Stimulated activated CD8-positive, alpha-beta memory T cell treated with anti-CD3 and anti-CD28 coated beads, Interleukin-4, amount 100 ng/mL, for 4 hours (primary cell): Measurements from ENCODE around the gene RTCA.
"Not testable (repeated sequence)": the region's sequence is repeated elsewhere in the genome, so short reads cannot be mapped to it uniquely, and the experiment has no call there.

Source experiments
- DNase-seq, 2 donors: peaks; one replicate each; pipeline ENCODE4 v3.0.0-alpha.2; 2020; ENCODE audit warnings: low read depth in 2 of 2, low spot score in 1 of 2

The RTCA gene

DNA sequence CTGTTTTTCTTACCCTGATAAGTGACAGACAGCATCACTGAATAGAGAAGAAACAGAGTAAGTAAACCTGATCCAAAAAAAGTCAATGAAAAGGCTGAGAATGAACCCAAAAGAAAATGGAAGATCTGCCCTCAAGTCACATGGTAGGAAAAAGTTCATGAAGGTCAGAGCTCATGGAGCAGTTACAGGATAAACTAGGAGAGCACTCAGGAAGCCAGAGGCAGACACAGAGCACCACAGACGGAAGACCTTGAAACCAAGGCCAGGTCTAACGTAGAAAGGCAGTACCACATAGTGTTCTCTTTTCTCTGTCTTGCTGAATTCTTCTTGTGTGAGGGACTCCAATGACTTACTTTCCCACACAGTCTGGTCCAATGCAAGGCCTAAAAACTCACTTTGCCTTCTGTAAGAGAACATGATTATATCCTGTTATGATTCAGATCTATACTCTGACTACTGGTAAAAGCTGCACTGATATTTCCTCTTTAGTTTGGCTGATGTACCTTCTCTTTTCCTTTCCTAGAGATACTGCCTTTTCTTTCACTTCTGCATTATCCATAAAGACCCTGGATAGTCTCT lies 40.8 kb downstream of the RTCA start:
- DNase-seq: no peak

DNA sequence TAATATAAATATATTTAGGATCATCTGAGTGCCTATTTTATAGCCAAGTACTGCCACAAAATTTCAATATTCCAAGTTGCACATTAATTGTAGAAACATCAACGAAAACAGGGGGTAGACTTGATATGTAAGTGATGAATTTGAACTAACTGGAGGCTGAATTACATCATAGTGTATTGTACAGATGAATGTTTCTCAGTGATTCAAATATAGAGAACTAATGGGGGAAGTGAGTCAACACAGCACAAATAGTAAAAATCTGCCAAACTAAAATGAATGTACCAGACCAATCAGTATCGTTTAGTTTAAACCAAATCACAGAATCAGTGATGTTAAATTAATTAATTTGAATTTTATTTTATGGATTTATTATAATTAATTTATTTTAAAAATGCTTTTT lies 42.8 kb downstream of the RTCA start:
- DNase-seq: no peak

GRCh38 chr1:100309863-100310262 lies 43.8 kb downstream of the RTCA start:
- DNase-seq: no peak

- DNase-seq: no peak
These were observed 47.4 kb downstream of the RTCA start for GRCh38 chr1:100313382-100313781.

- no peak for DNase-seq
These were observed 50.6 kb downstream of the RTCA start for GRCh38 chr1:100316622-100317021.

- no peak for DNase-seq
These were observed 54.5 kb downstream of the RTCA start for GRCh38 chr1:100320311-100321099.

GRCh38 chr1:100321100-100321493 lies 55.1 kb downstream of the RTCA start:
- DNase-seq: no peak

- no peak for DNase-seq
These were observed 55.5 kb downstream of the RTCA start for GRCh38 chr1:100321506-100321905.

GRCh38 chr1:100322436-100323211 lies 56.6 kb downstream of the RTCA start:
- no peak for DNase-seq

DNA sequence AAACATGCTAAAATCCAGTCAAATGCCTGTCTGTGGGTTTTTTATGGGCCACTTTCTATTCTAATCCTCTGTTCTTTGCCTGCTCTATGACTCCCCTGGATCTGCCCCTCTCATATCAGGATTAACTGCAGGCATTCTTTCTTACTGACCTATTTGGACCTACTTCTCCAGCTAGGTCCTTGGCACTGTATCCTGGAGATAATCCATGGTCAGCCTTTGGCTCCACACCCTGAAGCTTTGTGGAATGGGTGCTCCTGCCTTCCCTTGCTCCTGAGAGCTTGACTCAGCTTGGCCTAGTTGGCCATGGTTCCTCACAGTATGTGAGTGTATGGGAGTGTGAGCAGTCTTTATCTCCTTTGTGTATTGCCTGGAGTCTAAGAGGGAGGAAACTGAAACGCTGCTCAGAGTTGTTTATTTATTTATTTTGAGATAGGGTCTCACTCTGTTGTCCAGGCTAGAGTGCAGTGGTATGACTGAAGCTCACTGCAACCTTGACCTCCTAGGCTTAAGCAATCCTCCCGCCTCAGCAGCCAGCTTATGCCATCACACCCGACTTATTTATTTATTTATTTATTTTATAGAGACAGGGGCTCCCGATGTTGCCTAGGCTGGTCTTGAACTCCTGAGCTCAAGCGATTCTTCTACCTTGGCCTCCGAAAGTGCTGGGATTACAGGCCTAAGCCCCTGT lies 57.5 kb downstream of the RTCA start:
- no peak for DNase-seq

- DNase-seq: no peak
These were observed 59.7 kb downstream of the RTCA start for GRCh38 chr1:100325415-100326324.

DNA sequence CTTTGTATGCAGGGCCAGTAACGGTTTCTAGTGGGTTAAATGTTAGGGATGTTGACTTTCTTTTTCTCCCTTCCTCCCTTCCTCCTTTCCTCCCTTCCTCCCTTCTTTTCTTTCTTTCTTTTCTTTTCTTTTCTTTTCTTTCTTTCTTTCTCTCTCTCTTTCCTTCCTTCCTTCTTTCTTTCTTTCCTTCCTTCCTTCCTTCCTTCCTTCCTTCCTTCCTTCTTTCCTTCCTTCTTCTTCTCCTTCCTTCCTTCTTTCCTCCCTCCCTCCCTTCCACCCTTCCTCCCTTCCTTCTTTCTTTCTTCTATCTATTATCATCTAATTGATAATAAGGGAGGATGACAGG lies 60.3 kb downstream of the RTCA start:
- not testable (repeated sequence) for DNase-seq

DNA sequence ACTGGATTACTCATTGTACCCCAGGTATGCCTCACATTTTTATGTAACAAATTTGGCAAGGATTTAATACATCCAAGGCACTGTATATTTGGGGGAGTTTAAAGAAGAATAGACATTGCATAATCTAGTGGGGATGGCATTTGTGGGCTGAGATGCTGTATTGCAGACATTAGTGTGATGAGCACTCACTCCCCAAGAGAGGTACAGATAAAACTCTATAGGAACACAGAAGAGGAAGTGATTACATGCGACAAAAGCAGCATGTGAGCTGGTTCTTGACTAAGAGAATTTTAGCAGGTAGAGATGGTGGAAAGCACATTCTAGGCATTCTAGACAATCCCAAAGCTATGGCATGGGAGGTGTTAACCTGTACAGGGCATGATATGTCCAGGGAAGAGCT lies 62.1 kb downstream of the RTCA start:
- no peak for DNase-seq

DNA sequence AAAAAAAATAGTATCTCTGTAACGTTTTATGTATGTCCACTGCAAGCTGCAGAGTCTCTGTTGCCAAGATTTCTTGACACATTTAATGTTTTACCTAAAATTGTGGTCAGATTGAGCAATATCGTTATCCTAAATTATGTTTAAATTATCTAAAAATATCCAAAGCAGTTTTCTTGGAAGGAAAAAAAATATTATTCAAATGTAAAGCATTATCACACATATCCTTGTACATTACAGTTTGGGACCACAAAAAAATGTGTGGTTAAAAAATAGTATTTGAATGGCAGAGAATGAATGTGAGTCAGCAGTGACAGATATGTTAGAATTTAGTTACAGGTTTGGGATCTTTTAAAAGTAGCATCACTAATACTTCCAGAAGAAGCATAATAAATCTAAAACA lies 65.1 kb downstream of the RTCA start:
- DNase-seq: not testable (repeated sequence)

- DNase-seq: no peak
These were observed 66.3 kb downstream of the RTCA start for GRCh38 chr1:100332331-100332730.

DNA sequence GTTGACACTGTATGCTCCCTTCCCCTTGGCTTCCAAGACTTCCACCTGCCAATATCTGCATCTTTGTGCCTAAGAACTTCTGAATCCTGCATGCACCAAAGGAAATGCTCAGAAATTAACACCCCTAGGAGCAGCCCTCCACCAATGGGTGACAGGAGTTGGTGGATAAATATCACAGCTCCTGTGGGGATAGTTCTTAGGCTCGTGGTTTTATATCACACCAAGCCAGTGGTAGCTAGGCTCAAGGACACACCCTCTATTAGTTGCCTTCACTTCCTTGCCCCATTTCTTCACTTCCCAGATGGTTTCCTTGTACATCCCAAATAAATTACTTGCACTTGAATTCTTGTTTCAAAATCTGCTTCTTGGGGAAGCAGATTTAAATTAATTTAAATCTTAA lies 69.4 kb downstream of the RTCA start:
- no peak for DNase-seq

GRCh38 chr1:100337878-100338277 lies 71.9 kb downstream of the RTCA start:
- DNase-seq: not testable (repeated sequence)

- not testable (repeated sequence) for DNase-seq
These were observed 73.7 kb downstream of the RTCA start for GRCh38 chr1:100339735-100340134.

GRCh38 chr1:100340494-100340893 lies 74.5 kb downstream of the RTCA start:
- no peak for DNase-seq

DNA sequence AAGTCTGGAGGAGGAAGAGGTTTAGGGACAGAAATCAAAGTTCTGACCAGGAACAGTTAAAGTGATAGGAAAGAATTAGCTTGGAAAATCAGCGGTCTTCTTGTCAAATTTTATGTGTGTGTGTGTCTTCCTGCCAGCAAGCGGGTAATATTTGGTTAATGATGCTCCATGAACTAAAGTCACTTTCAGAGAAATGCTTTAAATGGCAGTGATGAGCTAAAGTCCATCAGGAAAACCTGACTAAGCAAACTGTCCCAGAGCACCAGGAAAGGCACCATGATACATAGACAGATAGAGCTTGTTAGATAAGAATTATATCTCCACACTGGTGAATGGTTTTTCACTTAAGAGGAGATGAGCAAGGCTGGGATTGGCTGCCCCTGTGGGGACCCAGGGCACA lies 76.3 kb downstream of the RTCA start:
- no peak for DNase-seq
